ENCODE measurements around the gene ADCY5.

The ADCY5 gene

DNA sequence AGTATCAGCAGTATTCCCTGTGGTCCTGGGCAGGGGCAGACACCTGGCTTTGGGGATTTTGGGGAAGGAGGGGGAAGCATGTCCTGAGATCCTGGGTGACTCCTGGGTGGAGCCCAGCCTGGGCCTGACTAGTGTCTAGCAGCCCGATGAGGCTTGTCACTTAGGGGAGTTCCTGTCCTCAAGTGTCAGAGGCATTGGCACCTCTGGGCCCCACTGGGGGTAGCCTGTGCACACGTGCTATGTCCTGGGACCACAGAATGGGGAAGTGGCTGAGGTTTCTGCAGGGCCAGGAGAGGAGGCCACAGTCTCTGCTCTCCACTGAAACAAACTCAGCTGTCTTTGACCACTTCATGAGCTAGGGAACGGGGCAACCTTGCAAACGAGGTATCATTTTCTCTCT lies 31.5 kb upstream of the ADCY5 start:
- Histone ChIP-seq H3K27ac (ENCODE audit: extremely low read depth, low read depth, low read length) (no peak overlapping the region), H3K36me3 (ENCODE audit: control insufficient read depth in 2 of 2, insufficient read depth in 1 of 2, low read length in 2 of 2) (no peaks in the 10 kb centered on the region), H3K4me1 (ENCODE audit: control insufficient read depth, insufficient read depth, low read length) (no peaks in the 10 kb centered on the region), H3K9me3 (ENCODE audit: control insufficient read depth, insufficient read depth, low read depth, low read length) (no peaks in the 10 kb centered on the region), H3K4me3 (ENCODE audit: low read depth, low read length) (no peak overlapping the region)
- POLR2A ChIA-PET: no interaction called here
- TF ChIP-seq ZNF501 (tag by site-specific recombination; IDR thresholded peaks at IDR 0.05): no peak
- no peak for TF ChIP-seq REPIN1 (tag by site-specific recombination; IDR thresholded peaks at IDR 0.05; ENCODE audit: low read depth)
- TF ChIP-seq ZNF341 (tag by site-specific recombination; IDR thresholded peaks at IDR 0.05; ENCODE audit: low read depth): no peak
- TF ChIP-seq WT1 (tag by site-specific recombination; IDR thresholded peaks at IDR 0.05): no peak
- TF ChIP-seq, protein P1, sequence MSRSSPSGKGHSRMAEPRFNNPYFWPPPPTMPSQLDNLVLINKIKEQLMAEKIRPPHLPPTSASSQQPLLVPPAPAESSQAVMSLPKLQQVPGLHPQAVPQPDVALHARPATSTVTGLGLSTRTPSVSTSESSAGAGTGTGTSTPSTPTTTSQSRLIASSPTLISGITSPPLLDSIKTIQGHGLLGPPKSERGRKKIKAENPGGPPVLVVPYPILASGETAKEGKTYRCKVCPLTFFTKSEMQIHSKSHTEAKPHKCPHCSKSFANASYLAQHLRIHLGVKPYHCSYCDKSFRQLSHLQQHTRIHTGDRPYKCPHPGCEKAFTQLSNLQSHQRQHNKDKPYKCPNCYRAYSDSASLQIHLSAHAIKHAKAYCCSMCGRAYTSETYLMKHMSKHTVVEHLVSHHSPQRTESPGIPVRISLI (tag by site-specific recombination; IDR thresholded peaks at IDR 0.05): no peak
- TF ChIP-seq ZNF202 (tag by site-specific recombination; IDR thresholded peaks at IDR 0.05; ENCODE audit: borderline replicate concordance): no peak
- CTCF ChIA-PET: interaction anchor here (0.7 kb wide), 1 partner anchor 13 kb away, joined by 3 read pairs; no protein-coding TSS in a partner anchor

DNA sequence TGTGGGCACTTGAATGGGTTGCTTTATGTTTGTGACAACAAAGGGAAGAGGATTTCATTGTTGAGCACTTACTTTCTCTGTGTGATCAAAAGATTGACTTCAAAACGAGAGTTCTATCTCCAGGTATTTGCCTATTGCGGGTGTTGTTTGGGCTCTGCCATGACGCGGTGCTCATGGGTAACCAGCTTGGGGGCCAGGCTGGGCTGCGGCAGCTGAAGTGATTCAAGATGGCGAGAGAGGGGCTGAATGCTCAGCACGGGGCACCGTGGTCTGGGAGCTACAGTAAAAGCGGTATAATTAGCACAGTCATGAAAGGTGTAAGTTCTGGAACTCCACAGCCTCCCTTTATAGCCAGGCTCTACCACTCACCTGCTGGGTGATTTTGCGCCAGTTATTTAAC lies 31.0 kb upstream of the ADCY5 start:
- Histone ChIP-seq H3K4me3 (ENCODE audit: low read depth, low read length) (no peak overlapping the region), H3K4me1 (ENCODE audit: control insufficient read depth, insufficient read depth, low read length) (no peaks in the 10 kb centered on the region)
- CTCF ChIA-PET: no interaction called here

DNA sequence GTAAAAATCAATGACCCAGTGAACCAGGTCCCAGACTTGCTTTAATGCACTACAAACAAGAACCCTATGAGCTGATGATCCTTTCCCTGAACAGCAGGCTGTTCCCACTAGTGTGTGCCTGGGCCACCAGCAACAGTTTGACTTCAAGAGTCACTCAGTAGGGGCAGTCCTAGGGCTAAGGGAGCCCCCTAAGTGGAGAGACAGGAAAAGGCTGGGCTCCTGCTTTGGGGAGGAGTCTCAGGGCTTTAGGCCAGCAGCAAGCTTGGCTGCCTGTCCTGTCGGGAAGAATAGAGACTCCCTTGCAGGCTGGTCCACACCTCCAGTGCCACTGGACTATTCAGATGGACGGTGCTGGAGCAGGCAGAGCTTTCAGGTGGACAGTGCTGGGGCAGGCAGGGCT lies 29.4 kb upstream of the ADCY5 start:
- H3K36me3 ChIP-seq (ENCODE audit: control insufficient read depth in 2 of 2, insufficient read depth in 1 of 2, low read length in 2 of 2): no peaks in the 10 kb centered on the region
- no peak overlapping the region for H3K27ac ChIP-seq (ENCODE audit: extremely low read depth, low read depth, low read length)
- no peak overlapping the region for H3K4me3 ChIP-seq (ENCODE audit: low read depth, low read length)
- ChIA-PET POLR2A (no interaction called here), CTCF (interaction anchor here (0.6 to 1.1 kb wide), 2 partner anchors 30 to 31 kb away, joined by 3 to 4 read pairs; no protein-coding TSS in a partner anchor)
- H3K4me1 ChIP-seq (ENCODE audit: control insufficient read depth, insufficient read depth, low read length): no peaks in the 10 kb centered on the region
- H3K9me3 ChIP-seq (ENCODE audit: control insufficient read depth, insufficient read depth, low read depth, low read length): no peaks in the 10 kb centered on the region
- TF ChIP-seq ZNF354C (tag by site-specific recombination; IDR thresholded peaks at IDR 0.05; ENCODE audit: borderline replicate concordance, low read depth): no peak
- no peak for TF ChIP-seq ZNF558 (tag by site-specific recombination; IDR thresholded peaks at IDR 0.05)
- no peak for TF ChIP-seq ZNF350 (tag by site-specific recombination; IDR thresholded peaks at IDR 0.05)
- TF ChIP-seq OVOL3 (tag by site-specific recombination; IDR thresholded peaks at IDR 0.05): no peak
- TF ChIP-seq, protein P2, sequence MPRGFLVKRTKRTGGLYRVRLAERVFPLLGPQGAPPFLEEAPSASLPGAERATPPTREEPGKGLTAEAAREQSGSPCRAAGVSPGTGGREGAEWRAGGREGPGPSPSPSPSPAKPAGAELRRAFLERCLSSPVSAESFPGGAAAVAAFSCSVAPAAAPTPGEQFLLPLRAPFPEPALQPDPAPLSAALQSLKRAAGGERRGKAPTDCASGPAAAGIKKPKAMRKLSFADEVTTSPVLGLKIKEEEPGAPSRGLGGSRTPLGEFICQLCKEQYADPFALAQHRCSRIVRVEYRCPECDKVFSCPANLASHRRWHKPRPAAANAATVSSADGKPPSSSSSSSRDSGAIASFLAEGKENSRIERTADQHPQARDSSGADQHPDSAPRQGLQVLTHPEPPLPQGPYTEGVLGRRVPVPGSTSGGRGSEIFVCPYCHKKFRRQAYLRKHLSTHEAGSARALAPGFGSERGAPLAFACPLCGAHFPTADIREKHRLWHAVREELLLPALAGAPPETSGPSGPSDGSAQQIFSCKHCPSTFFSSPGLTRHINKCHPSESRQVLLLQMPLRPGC (tag by site-specific recombination; IDR thresholded peaks at IDR 0.05): no peak
- no peak for TF ChIP-seq ZNF433 (tag by site-specific recombination; IDR thresholded peaks at IDR 0.05; ENCODE audit: low read depth)
- TF ChIP-seq ZNF600 (tag by site-specific recombination; IDR thresholded peaks at IDR 0.05): no peak
- TF ChIP-seq, protein P3, sequence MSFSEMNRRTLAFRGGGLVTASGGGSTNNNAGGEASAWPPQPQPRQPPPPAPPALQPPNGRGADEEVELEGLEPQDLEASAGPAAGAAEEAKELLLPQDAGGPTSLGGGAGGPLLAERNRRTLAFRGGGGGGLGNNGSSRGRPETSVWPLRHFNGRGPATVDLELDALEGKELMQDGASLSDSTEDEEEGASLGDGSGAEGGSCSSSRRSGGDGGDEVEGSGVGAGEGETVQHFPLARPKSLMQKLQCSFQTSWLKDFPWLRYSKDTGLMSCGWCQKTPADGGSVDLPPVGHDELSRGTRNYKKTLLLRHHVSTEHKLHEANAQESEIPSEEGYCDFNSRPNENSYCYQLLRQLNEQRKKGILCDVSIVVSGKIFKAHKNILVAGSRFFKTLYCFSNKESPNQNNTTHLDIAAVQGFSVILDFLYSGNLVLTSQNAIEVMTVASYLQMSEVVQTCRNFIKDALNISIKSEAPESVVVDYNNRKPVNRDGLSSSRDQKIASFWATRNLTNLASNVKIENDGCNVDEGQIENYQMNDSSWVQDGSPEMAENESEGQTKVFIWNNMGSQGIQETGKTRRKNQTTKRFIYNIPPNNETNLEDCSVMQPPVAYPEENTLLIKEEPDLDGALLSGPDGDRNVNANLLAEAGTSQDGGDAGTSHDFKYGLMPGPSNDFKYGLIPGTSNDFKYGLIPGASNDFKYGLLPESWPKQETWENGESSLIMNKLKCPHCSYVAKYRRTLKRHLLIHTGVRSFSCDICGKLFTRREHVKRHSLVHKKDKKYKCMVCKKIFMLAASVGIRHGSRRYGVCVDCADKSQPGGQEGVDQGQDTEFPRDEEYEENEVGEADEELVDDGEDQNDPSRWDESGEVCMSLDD (tag by site-specific recombination; IDR thresholded peaks at IDR 0.05): no peak
- TF ChIP-seq ZNF335 (tag by site-specific recombination; conservative IDR thresholded peaks at IDR 0.05): no peak

More for the DNA sequence above, 31.0 kb upstream of the ADCY5 start:
- H3K27ac ChIP-seq (ENCODE audit: extremely low read depth, low read depth, low read length): no peak overlapping the region
- no peak for TF ChIP-seq ZNF335 (tag by site-specific recombination; conservative IDR thresholded peaks at IDR 0.05)
- TF ChIP-seq ZNF747 (tag by site-specific recombination; IDR thresholded peaks at IDR 0.05): no peak
- no peak for TF ChIP-seq IKZF3 (tag by site-specific recombination; IDR thresholded peaks at IDR 0.05)
- TF ChIP-seq, protein P4, sequence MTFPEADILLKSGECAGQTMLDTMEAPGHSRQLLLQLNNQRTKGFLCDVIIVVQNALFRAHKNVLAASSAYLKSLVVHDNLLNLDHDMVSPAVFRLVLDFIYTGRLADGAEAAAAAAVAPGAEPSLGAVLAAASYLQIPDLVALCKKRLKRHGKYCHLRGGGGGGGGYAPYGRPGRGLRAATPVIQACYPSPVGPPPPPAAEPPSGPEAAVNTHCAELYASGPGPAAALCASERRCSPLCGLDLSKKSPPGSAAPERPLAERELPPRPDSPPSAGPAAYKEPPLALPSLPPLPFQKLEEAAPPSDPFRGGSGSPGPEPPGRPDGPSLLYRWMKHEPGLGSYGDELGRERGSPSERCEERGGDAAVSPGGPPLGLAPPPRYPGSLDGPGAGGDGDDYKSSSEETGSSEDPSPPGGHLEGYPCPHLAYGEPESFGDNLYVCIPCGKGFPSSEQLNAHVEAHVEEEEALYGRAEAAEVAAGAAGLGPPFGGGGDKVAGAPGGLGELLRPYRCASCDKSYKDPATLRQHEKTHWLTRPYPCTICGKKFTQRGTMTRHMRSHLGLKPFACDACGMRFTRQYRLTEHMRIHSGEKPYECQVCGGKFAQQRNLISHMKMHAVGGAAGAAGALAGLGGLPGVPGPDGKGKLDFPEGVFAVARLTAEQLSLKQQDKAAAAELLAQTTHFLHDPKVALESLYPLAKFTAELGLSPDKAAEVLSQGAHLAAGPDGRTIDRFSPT (tag by site-specific recombination; IDR thresholded peaks at IDR 0.05): no peak
- no peak for TF ChIP-seq ZSCAN23 (tag by site-specific recombination; IDR thresholded peaks at IDR 0.05)
- no peak for TF ChIP-seq KLF1 (tag by site-specific recombination; IDR thresholded peaks at IDR 0.05)
- TF ChIP-seq SP7 (tag by site-specific recombination; IDR thresholded peaks at IDR 0.05): no peak
- no peak for TF ChIP-seq ZNF292 (tag by site-specific recombination; IDR thresholded peaks at IDR 0.05; ENCODE audit: borderline replicate concordance, low read depth)
- TF ChIP-seq, protein P5, sequence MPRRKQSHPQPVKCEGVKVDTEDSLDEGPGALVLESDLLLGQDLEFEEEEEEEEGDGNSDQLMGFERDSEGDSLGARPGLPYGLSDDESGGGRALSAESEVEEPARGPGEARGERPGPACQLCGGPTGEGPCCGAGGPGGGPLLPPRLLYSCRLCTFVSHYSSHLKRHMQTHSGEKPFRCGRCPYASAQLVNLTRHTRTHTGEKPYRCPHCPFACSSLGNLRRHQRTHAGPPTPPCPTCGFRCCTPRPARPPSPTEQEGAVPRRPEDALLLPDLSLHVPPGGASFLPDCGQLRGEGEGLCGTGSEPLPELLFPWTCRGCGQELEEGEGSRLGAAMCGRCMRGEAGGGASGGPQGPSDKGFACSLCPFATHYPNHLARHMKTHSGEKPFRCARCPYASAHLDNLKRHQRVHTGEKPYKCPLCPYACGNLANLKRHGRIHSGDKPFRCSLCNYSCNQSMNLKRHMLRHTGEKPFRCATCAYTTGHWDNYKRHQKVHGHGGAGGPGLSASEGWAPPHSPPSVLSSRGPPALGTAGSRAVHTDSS (tag by site-specific recombination; IDR thresholded peaks at IDR 0.05): no peak
- no peak for TF ChIP-seq RBAK (tag by site-specific recombination; IDR thresholded peaks at IDR 0.05)
- TF ChIP-seq WT1 (tag by site-specific recombination; IDR thresholded peaks at IDR 0.05): no peak
- TF ChIP-seq ZNF571 (tag by site-specific recombination; IDR thresholded peaks at IDR 0.05): no peak
- no peak for TF ChIP-seq ZNF132 (tag by site-specific recombination; IDR thresholded peaks at IDR 0.05; ENCODE audit: borderline replicate concordance)
- TF ChIP-seq ZNF391 (tag by site-specific recombination; IDR thresholded peaks at IDR 0.05; ENCODE audit: borderline replicate concordance, low read depth): no peak
- TF ChIP-seq KLF8 (tag by site-specific recombination; IDR thresholded peaks at IDR 0.05): no peak
- no peak for TF ChIP-seq ZNF660 (tag by site-specific recombination; IDR thresholded peaks at IDR 0.05)
- TF ChIP-seq ZNF24 (tag by site-specific recombination; IDR thresholded peaks at IDR 0.05): no peak
- no peaks in the 10 kb centered on the region for H3K9me3 ChIP-seq (ENCODE audit: control insufficient read depth, insufficient read depth, low read depth, low read length)
- POLR2A ChIA-PET: no interaction called here
- no peaks in the 10 kb centered on the region for H3K36me3 ChIP-seq (ENCODE audit: control insufficient read depth in 2 of 2, insufficient read depth in 1 of 2, low read length in 2 of 2)
